ENCODE results near the gene MZF1. TPM values are rescaled to one million over a fixed set of nuclear protein-coding genes. Genes with fewer than 3 reads are reported as not detected.
A peak's percentile ranks its signal among the peaks of the same experiment; 100 is the strongest.
"Not testable (repeated sequence)": the region's sequence is repeated elsewhere in the genome, so short reads cannot be mapped to it uniquely, and the experiment has no call there.

Gene MZF1
- total and polyA plus RNA-seq, 3 donors from 2014 or later = 23.9 to 56.1 (median 55.8) TPM

DNA sequence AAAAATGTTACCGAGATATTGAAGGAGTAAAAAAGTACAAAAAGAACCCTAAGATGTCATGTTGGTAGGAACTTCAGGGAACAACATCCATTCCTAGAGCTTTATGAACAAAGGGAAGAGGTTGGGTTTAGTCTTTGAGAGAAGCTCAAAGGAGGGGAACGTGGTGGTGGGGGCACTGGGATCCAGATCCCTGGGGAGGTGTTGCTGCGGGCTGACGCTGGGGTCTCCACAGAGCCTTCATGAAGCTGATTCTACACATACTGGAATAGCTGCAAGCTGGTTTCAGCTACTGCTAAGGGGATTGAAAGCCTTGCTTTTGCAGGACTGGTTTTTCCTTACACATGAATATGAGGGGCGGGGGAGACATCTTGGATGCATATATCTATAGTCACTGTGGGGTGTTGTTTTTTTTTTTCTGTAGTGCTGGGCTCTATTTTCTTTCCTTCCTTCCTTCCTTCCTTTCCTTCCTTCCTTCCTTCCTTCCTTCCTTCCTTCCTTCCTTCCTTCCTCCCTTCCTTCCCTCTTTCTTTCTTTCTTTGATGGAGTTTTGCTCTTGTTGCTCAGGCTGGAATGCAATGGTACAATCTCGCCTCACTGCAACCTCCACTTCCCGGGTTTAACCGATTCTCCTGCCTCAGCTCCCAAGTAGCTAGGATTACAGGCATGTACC, 6.5 kb upstream of the MZF1 start:
- no peak overlapping the region for H3K4me3 ChIP-seq
- 87% methylated on average over 8 of the region's 8 CpGs for WGBS, 2 donors
- no peaks in the 10 kb centered on the region for H3K27me3 ChIP-seq
- TF ChIP-seq POLR2A (IDR thresholded peaks at IDR 0.05) (no peak), CTCF (IDR thresholded peaks at IDR 0.05) (no peak)
- no peak for DNase-seq
- H3K36me3 ChIP-seq (ENCODE audit: low read depth, missing control alignments) = no peaks in the 10 kb centered on the region
- no peaks in the 10 kb centered on the region for H3K9me3 ChIP-seq
- peaks cover 11% of the 10 kb centered on the region for H3K4me1 ChIP-seq
- intact Hi-C loops (cut with DNase I; ENCODE audit: low total_unique reads) = no loop called here
- no peak overlapping the region for H3K27ac ChIP-seq

DNA sequence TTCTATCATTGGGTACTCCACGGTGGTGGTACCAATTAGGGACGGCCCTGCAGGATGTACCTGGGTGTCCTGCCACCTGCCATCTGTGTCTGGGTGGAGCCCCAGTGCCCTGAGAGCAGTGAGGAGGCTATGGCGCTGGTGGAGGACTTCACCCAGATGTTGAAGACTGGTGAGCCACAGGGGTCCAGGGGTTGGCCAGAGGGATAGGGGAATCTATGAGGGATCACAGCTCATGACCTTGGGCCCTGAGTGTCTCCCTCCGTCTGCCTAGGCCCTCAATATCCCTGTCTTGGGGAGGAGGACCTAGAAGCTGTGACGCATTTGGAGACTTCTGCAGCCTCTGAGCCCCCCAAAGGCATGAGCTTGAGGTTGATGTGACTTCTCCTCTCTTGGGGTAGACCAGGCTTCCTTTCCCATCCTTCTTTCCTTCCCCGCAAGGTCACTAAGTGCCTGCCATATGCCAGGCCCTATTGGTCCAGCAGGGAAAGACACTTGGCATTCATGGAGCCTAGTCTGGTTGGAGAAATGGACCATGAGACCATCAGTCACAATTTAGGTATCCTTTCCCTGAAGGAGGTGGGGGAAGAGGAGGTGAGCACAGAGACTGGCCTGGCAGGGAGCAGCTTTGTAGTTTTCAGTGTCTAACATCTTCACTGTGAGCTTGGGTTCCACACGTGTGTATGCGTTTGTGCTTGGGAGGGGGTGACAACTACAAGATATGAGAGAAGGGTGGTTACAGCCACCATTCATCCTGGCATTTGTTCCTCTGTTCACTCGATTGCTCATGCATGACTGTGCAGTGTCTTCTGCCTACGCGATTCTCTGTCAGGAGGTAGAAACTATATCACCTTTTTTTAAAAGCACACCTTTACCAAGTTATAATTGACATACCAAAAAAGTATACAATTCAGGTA, 5.1 kb upstream of the MZF1 start:
- no peak for DNase-seq

GRCh38 chr19:58577581-58577980, 4.4 kb upstream of the MZF1 start:
- H3K4me1 ChIP-seq; intact Hi-C loops (cut with DNase I; ENCODE audit: low total_unique reads); H3K4me3 ChIP-seq; H3K27ac ChIP-seq; H3K27me3 ChIP-seq; DNase-seq; H3K36me3 ChIP-seq (ENCODE audit: low read depth, missing control alignments); H3K9me3 ChIP-seq: not testable (repeated sequence)
- 94 to 100% methylated on average over 2 of the region's 2 CpGs for WGBS, 2 donors

More for the DNA sequence above, 5.1 kb upstream of the MZF1 start:
- Histone ChIP-seq H3K4me1 (peaks cover 5% of the 10 kb centered on the region), H3K36me3 (ENCODE audit: low read depth, missing control alignments) (no peaks in the 10 kb centered on the region), H3K27me3 (no peaks in the 10 kb centered on the region), H3K27ac (no peak overlapping the region), H3K9me3 (no peaks in the 10 kb centered on the region), H3K4me3 (no peak overlapping the region)
- intact Hi-C loops (cut with DNase I; ENCODE audit: low total_unique reads) = no loop called here
- WGBS, 2 donors = 89 to 90% methylated on average over 11 of the region's 11 CpGs
- TF ChIP-seq CTCF (IDR thresholded peaks at IDR 0.05) (no peak), POLR2A (IDR thresholded peaks at IDR 0.05) (no peak)

DNA sequence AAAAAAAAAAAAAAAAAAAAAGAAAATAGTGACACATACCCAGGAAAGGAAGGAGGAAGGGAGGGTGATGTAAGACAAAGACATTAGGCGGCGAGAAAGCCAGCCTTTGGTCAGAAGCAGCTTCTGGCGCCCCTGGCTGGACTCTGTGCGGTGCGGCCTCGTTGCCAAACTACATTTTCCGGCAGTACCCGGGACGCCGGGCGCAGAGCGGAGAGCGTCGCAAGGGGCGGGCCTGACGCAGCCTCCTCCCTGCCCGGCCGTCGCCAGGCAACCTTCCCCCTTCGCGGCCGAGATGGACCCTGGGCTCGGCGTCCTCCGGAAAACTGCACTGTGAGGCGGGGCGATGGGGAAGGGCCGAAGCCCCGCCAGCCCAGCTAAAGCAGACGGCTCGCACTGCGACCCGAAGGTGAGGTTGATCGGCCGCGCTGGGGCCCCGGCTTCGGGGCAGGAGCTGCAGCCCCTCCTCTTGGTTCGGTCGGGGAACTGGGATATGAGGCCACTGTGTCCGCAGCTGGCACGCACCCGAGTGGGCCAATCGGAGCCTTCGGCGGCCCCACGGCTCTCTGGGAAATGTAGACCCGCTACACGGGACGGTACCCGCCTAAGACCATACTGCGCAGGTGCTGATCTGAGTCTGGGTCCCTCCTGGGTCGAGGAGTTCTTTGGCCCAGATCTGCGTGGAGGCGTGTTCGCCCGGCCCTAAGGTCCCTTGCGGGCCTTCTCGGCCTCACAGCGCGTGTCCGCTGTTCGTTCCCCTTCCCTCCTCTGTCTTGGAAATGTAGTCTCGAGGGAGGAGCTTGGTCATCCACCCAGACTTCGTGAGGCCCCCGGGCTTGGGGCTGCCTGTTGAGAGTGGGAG, 2.3 kb upstream of the MZF1 start:
- peak overlapping the region; percentile 74 to 78 for H3K4me3 ChIP-seq
- no peaks in the 10 kb centered on the region for H3K9me3 ChIP-seq
- no peaks in the 10 kb centered on the region for H3K27me3 ChIP-seq
- TF ChIP-seq POLR2A (IDR thresholded peaks at IDR 0.05) = no peak
- peak in 1 of 3 experiments; percentile 33 for TF ChIP-seq CTCF (IDR thresholded peaks at IDR 0.05)
- peaks cover 7% of the 10 kb centered on the region for H3K4me1 ChIP-seq
- peak; percentile 96 for DNase-seq
- no peaks in the 10 kb centered on the region for H3K36me3 ChIP-seq (ENCODE audit: low read depth, missing control alignments)
- intact Hi-C loops (cut with DNase I; ENCODE audit: low total_unique reads) = no loop called here
- H3K27ac ChIP-seq = peak overlapping the region; percentile 82 to 95
- WGBS, 2 donors = 0 to 1% methylated on average over 49 to 60 of the region's 66 CpGs
